IMR-90 (cell line): ENCODE results near the gene SP140L. TPM values are rescaled to one million over a fixed set of nuclear protein-coding genes. Genes with fewer than 3 reads are reported as not detected.

ENCODE experiments used
- ATAC-seq: fragments of 200-7000 bp; cut with Tn5 transposase; 2 replicates; pipeline ENCODE4 v1.9.1; 2020; ENCODE audit warnings: low read depth, mild to moderate bottlenecking, moderate library complexity
- BruUV-seq: library from RNA; stranded (reverse); fragments of 400-500 nt; replicated peaks from 2 replicates; lab custom pipeline; 2021; lab: Mats Ljungman, UMichigan
- CTCF ChIA-PET: fragments of 300-600 bp; formaldehyde crosslinking; extraction: SDS; loops from one replicate; lab custom pipeline; 2021; ENCODE audit warnings: antibody characterized with exemption; lab: Yijun Ruan, JAX
- POLR2A ChIA-PET: fragments of 300-600 bp; sonication (Branson Sonifier 250); formaldehyde crosslinking; loops from one replicate; lab custom pipeline; 2022; ENCODE audit warnings: antibody characterized with exemption; ENCODE audit not compliant: unreplicated experiment; lab: Charles Lee
- DNase-seq: peaks from one replicate; pipeline ENCODE4 v3.0.0; 2013
- H2AFZ ChIP-seq: replicated peaks from 2 replicates; pipeline ENCODE3; 2013; ENCODE audit warnings: low read length, mild to moderate bottlenecking; ENCODE audit not compliant: poor library complexity
- H2AK5ac ChIP-seq: 2 replicates; pipeline ENCODE4 v1.6.1; 2013; ENCODE audit warnings: low read depth, low read length, inconsistent platforms
- H2AK9ac ChIP-seq: replicated peaks from 2 replicates; pipeline ENCODE3; 2013; ENCODE audit warnings: mild to moderate bottlenecking, low read depth, low read length, moderate library complexity; ENCODE audit not compliant: poor library complexity
- H2BK120ac ChIP-seq: 2 replicates; pipeline ENCODE4 v1.6.1; 2013; ENCODE audit warnings: low read depth, low read length, inconsistent platforms
- H2BK15ac ChIP-seq: 3 replicates; pipeline ENCODE4 v1.6.1; 2013; ENCODE audit warnings: low read depth, low read length, inconsistent platforms
- H2BK20ac ChIP-seq: 2 replicates; pipeline ENCODE4 v1.6.1; 2013; ENCODE audit warnings: low read depth, mild to moderate bottlenecking, inconsistent platforms, low read length, moderate library complexity
- H2BK5ac ChIP-seq: 2 replicates; pipeline ENCODE4 v1.6.1; 2013; ENCODE audit warnings: mild to moderate bottlenecking, low read depth, low read length, inconsistent platforms; ENCODE audit not compliant: poor library complexity, severe bottlenecking
- H3K14ac ChIP-seq: replicated peaks from 2 replicates; pipeline ENCODE4 v1.6.1; 2013; ENCODE audit warnings: low read depth, low read length, inconsistent platforms
- H3K18ac ChIP-seq: 2 replicates; pipeline ENCODE4 v1.6.1; 2013; ENCODE audit warnings: low read depth, low read length, control low read depth
- H3K23ac ChIP-seq: 2 replicates; pipeline ENCODE4 v1.6.1; 2013; ENCODE audit warnings: low read depth, low read length, inconsistent platforms
- H3K27ac ChIP-seq: 2 replicates; pipeline ENCODE4 v1.5.1; 2013; ENCODE audit warnings: mild to moderate bottlenecking, control low read depth, low read length; ENCODE audit not compliant: insufficient read depth
- H3K27me3 ChIP-seq: 2 replicates; pipeline ENCODE4 v1.6.1; 2013; ENCODE audit warnings: low read length; ENCODE audit not compliant: control insufficient read depth, insufficient read depth
- H3K36me3 ChIP-seq: 2 replicates; pipeline ENCODE4 v1.6.1; 2013; ENCODE audit warnings: low read length, mixed read lengths; ENCODE audit not compliant: control insufficient read depth, insufficient read depth
- H3K4ac ChIP-seq: 2 replicates; pipeline ENCODE4 v1.6.1; 2013; ENCODE audit warnings: low read depth, low read length, inconsistent platforms
- H3K4me1 ChIP-seq: 2 replicates; pipeline ENCODE4 v1.6.1; 2013; ENCODE audit warnings: low read length, mixed read lengths; ENCODE audit not compliant: control insufficient read depth, insufficient read depth
- H3K4me2 ChIP-seq: 2 replicates; pipeline ENCODE4 v1.6.1; 2013; ENCODE audit warnings: low read depth, mild to moderate bottlenecking, control low read depth, low read length, moderate library complexity
- H3K4me3 ChIP-seq: 2 replicates; pipeline ENCODE4 v1.5.1; 2013; ENCODE audit warnings: low read depth, mild to moderate bottlenecking, control low read depth, low read length, moderate library complexity; ENCODE audit not compliant: insufficient read depth
- H3K56ac ChIP-seq: 2 replicates; pipeline ENCODE4 v1.6.1; 2013; ENCODE audit warnings: low read length, inconsistent platforms; ENCODE audit not compliant: insufficient read depth; ENCODE audit errors: extremely low read depth
- H3K79me1 ChIP-seq, 2 experiments: 2 replicates each; pipeline ENCODE4 v1.6.1; 2013; ENCODE audit warnings: low read length in 2 of 2, inconsistent platforms in 1 of 2, low read depth in 1 of 2
- H3K9ac ChIP-seq: 2 replicates; pipeline ENCODE4 v1.6.1; 2013; ENCODE audit warnings: low read depth, low read length, control low read depth
- H3K9me1 ChIP-seq: 2 replicates; pipeline ENCODE4 v1.6.1; 2013; ENCODE audit warnings: low read length, inconsistent platforms; ENCODE audit not compliant: insufficient read depth
- H3K9me3 ChIP-seq: 2 replicates; pipeline ENCODE4 v1.6.1; 2013; ENCODE audit warnings: low read length; ENCODE audit not compliant: control insufficient read depth, insufficient read depth
- H4K20me1 ChIP-seq: 2 replicates; pipeline ENCODE4 v1.6.1; 2013; ENCODE audit warnings: low read length, inconsistent platforms; ENCODE audit not compliant: insufficient read depth
- H4K5ac ChIP-seq: 2 replicates; pipeline ENCODE4 v1.6.1; 2013; ENCODE audit warnings: mild to moderate bottlenecking, low read depth, low read length, control low read depth
- H4K8ac ChIP-seq, 2 experiments: 2 replicates each; pipeline ENCODE4 v1.6.1; 2013; ENCODE audit warnings: low read depth in 2 of 2, low read length in 2 of 2, control low read depth in 1 of 2, inconsistent platforms in 1 of 2
- H4K91ac ChIP-seq: 2 replicates; pipeline ENCODE4 v1.6.1; 2013; ENCODE audit warnings: low read depth, low read length, inconsistent platforms; ENCODE audit not compliant: insufficient read depth
- MAFK ChIP-seq: IDR thresholded peaks from 2 replicates; pipeline ENCODE4 v1.6.1; 2012; ENCODE audit warnings: low read depth, low read length, improper control_type of control experiment
- NFE2L2 ChIP-seq: fragments of 150-350 bp; IDR thresholded peaks from 2 replicates; pipeline ENCODE4 v1.6.1; 2016; ENCODE audit warnings: low read depth, mild to moderate bottlenecking, low read length
- POLR2A ChIP-seq: IDR thresholded peaks from 2 replicates; pipeline ENCODE4 v1.6.1; 2012; ENCODE audit warnings: mild to moderate bottlenecking, low read depth, low read length
- WGBS, 2 experiments: methylation state at CpG; one replicate each; pipeline versions ENCODE4 v1.1.5 to v1.1.7; 2013; ENCODE audit warnings: missing lambda C conversion rate in 2 of 2; ENCODE audit not compliant: insufficient read length in 1 of 2; ENCODE audit errors: extremely low coverage in 2 of 2; 5-methylcytosine and 5-hydroxymethylcytosine counted together
- dilution Hi-C: fragments of 300-500 bp; cut with HindIII; formaldehyde crosslinking; loops from one replicate; pipeline ENCODE4 v1.14.3; 2018; ENCODE audit warnings: low sequenced_read_pairs; ENCODE audit not compliant: unreplicated experiment
- in situ Hi-C: fragments of 300-500 bp; cut with MboI; formaldehyde crosslinking; loops from 3 replicates; pipeline ENCODE4 v1.14.3; 2019; ENCODE audit warnings: low sequenced_read_pairs, inconsistent platforms, mixed read lengths
- intact Hi-C: fragments of 100-400 bp; cut with micrococcal nuclease; formaldehyde crosslinking; loops from 2 replicates; pipeline ENCODE4 v1.10.0; 2022
- polyA plus RNA-seq, 3 experiments: library from polyadenylated mRNA; depleted of rRNA; stranded (reverse); fragments of >200 nt; gene quantifications; 2 replicates each; pipeline ENCODE4 v1.2.3, GENCODE V29; 2012; ENCODE audit warnings: low replicate concordance in 1 of 3
- total RNA-seq: library from RNA; depleted of rRNA; stranded (reverse); fragments of >200 nt; gene quantifications from 2 replicates; pipeline ENCODE4 v1.2.3, GENCODE V29; 2012

SP140L gene
- total and polyA plus RNA-seq, 2 of the 4 experiments (the other 2 are of a cell fraction), result 5.4 to 11.2 TPM

GRCh38 chr2:230362030-230362691, 35.2 kb downstream of the SP140L start:
- Histone ChIP-seq H3K9me1 (no peaks in the 10 kb centered on the region), H4K91ac (no peak overlapping the region), H3K9me3 (peaks cover 3% of the 10 kb centered on the region; the same call in 1 of the 2 replicates), H3K27me3 (no peaks in the 10 kb centered on the region), H2BK120ac (no peak overlapping the region), H2BK20ac (no peak overlapping the region), H3K36me3 (peaks cover 8% of the 10 kb centered on the region), H2AFZ (no peak overlapping the region), H3K23ac (no peak overlapping the region), H4K20me1 (no peaks in the 10 kb centered on the region), H3K14ac (no peak overlapping the region), H3K4me3 (no peak overlapping the region), H3K56ac (no peak overlapping the region), H3K9ac (no peak overlapping the region), H4K5ac (no peak overlapping the region), H2BK15ac (no peak overlapping the region), H3K18ac (no peak overlapping the region), H2BK5ac (no peak overlapping the region), H3K27ac (no peak overlapping the region), H3K4me2 (no peak overlapping the region), H3K4ac (no peak overlapping the region), H2AK5ac (no peak overlapping the region), H4K8ac (no peak overlapping the region), H3K4me1 (no peaks in the 10 kb centered on the region), H3K79me1 (peaks cover under 1 to 5% of the 10 kb centered on the region in 2 experiments; a peak in 2 of 4 replicates), H2AK9ac (no peak overlapping the region)
- DNase-seq, result no peak
- TF ChIP-seq NFE2L2, result no peak
- TF ChIP-seq POLR2A, result no peak
- TF ChIP-seq MAFK, result no peak
- in situ Hi-C loops, result no loop called here
- dilution Hi-C loops, result no loop called here
- no peak for ATAC-seq
- intact Hi-C loops, result no loop called here
- no TSS peak for BruUV-seq
- WGBS, 2 experiments, result no CpG with 5 or more reads among the region's 1 CpG
- ChIA-PET POLR2A (no interaction called here), CTCF (no interaction called here)
